ENCODE data around the gene DAB2IP.
"Not testable (repeated sequence)": the region's sequence is repeated elsewhere in the genome, so short reads cannot be mapped to it uniquely, and the experiment has no call there.

The DAB2IP gene

DNA sequence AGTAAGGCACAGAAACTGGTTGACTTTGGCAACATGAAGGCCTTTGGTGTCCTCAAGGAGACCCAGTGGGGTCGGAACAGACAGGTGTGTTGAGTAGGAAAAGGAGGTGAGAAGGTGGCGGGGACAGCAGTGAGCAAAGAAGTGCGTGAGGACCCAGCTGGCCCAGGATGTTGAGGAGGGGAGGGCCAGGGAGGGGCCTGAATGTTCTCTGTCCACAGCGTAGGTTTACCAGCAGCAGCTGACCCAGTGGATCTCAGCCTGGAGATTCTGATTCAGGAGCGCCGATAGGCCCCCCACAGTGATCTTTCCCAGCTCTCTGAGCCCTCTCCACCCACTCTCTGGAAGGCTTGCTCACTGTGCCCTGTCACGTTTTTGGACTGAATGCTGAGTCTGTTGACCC, 88.5 kb downstream of the DAB2IP start:
- no peak for DNase-seq (ENCODE audit: insufficient read length, low spot score)
- FAIRE-seq = no peak

DNA sequence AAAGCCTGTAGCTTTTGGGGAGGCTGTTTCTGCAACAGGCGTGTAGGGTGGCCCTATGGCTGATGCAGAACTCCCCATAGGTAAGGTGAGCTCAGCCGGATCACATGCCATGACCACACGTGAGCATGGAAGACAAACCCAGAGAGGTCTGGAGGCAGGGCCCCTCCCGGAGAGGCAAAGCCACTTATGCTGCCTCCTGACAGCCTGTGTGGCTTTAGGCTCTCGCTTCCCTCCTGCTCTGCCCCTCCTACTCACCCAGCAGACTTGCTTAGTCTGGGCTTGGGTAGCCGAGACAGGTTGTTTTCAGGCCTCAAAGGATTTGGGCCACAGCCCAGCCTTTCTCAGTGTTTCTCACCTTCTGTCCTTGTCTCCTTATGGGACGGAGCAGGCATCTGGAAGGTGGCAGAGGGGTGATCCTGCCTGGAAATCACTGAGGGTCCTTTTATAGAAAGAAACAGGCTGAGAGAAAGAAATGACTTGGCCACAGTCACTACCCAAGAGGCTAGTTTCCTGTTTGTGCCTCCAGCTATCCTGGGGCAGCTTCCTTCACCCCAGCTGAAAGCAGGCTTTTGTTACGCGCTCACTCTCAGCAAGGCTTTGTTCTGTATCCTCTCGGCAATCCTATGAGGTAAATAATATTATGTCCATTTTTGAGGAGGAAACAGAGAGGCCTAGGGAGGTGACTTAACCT, 89.9 kb downstream of the DAB2IP start:
- FAIRE-seq (no peak), DNase-seq (ENCODE audit: insufficient read length, low spot score) (no peak)

DNA sequence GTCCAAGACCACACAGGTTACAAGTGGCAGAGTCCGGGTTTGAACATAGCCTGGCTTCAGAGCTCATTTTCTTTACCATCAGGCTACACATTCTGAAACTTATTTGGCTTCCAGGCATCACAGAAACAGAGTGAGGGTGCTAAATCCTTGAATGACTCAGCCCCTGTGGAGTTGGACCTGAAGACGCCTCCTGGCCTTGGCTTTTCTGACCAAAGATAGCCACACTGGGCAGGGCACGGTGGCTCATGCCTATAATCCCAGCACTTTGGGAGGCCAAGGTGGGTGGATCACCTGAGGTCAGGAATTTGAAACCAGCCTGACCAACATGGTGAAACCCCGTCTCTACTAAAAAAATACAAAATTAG, 90.5 kb downstream of the DAB2IP start:
- DNase-seq (ENCODE audit: insufficient read length, low spot score); FAIRE-seq: not testable (repeated sequence)

- FAIRE-seq (no peak), DNase-seq (ENCODE audit: insufficient read length, low spot score) (no peak)
These were observed 91.5 kb downstream of the DAB2IP start for GRCh38 chr9:121742923-121743322.

DNA sequence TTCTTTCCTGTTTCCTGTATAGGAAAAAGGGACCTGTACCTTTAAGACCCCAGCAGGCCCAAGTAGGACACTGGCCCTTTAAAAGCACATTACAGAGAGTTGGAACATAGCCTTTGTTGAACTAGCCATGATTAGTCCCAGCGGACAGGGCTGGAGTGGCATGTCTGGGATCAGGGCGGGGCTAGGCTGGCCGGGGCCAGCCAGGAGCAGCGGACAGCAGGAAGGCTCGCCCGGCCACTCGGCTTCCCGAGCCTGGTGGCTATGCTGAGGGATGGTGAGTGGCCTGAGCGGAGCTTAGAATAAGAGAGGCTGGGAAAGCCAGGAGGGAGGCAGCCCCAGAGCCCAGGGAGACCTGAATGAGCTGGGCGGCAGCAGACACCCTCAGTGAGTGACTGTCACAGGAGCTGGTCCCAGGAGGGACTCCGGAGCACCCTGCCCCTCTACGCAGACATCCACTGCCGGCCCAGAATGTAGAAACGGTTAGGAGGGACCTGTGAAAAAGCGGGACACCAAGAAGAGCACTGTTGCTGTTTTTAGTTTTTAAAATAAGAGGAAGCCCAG, 92.1 kb downstream of the DAB2IP start:
- no peak for DNase-seq (ENCODE audit: insufficient read length, low spot score)

DNA sequence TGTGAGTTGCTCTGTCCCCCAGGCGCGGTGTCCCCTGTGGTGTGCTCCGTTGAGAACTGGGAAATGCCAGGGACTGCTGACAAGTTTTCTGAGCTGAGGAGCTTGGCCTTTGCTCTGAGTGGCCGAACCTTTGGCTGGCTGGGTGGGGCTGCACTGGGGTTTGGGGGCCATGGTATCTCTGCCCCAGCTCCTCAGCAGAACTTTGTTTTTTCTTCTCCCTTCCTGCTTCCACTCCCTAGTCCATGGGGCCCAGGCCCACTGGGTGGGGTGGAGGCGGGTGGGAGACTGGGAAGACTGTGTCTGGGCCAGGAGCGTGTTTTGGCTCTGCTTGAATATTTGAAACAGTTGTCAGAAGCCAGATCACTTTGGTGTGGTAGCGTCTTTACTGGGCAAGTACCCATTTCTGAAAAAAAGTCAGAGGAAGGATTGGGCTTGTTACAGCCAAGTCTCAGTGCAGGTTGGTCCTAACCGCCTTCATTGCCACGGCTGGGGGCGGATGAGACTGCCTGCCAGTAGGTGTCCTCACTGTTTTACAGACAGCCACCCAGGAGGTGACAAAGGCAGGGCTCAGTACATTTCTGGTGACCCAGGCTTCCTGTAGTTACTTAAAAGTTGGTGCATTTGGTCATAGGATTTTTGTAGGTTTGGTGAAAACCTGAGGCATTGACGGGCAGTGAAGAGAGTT, 92.7 kb downstream of the DAB2IP start:
- DNase-seq (ENCODE audit: insufficient read length, low spot score) = peak; percentile 36
- FAIRE-seq = no peak

More for the DNA sequence above, 92.1 kb downstream of the DAB2IP start:
- FAIRE-seq = no peak

DNA sequence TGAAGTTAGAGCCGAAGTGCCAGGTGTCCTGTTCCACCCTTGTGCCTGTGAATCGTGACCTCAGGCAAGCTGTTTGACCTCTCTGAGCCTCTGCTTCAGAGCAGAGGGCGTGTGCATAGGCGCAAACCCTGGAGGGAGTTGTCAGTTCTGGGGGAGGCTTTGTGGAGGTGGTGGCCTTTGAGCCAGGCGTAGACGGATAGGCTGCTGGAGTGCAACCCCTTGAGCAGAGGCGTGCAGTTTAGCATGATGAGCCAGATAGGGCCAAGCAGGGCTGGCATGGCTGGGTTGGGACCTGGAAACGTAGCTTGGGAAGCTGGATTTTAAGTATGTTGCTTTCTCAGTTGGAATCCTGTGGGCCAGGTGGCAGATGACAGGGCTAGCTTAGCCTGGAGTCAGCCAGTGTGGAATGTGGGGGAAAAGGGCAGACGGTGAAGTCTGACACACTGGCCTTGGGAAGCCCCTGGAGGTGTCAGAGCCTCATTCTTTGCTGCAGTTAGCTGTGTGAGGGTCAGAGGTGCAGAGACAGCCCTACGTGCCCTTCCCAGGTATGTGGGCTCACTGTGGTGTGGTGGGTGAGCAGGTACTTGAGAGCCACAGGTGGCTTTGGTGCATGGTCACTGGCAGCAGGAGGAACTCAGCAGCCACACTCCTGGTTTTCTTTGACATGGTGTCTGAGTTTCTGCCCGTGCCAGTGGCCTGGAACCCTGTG, 93.4 kb downstream of the DAB2IP start:
- FAIRE-seq (no peak), DNase-seq (ENCODE audit: insufficient read length, low spot score) (no peak)

DNA sequence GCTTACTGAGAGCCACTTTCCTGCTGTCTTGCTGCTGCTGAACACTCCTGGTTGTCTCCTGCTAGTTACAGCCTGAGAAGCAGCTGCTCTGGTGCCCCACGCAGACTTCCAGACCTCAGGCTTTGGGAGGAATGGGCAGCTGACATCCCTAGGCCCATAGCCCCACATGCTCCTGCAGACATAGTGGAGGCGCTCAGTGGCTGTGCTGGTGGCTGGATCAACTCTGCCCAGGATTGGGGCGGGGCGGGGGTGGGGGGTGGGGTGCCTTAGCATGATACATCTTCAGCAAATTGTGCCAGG, 93.9 kb downstream of the DAB2IP start:
- DNase-seq (ENCODE audit: insufficient read length, low spot score) (no peak), FAIRE-seq (no peak)

GRCh38 chr9:121746411-121746810, 95.0 kb downstream of the DAB2IP start:
- DNase-seq (ENCODE audit: insufficient read length, low spot score) = no peak
- FAIRE-seq = no peak

DNA sequence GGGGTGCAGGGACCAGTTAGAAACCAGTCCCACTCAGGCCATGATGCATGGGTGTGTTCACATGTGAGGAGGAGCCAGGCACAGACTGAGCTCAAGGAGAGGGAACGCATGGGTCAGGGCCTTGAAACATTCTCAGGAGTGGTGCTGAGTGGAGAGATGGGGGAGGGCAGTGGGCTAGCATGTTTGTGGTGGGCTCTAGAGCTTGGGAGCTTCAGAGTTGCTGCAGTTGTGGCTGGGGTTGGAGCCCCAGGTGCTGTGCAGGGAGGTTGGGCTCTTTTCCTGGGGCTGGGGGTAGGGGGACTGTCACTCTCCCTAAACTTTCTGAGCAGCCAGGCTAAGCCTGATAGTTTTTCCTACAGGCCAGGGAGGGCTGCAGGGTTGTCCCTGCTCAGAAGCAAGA, 95.4 kb downstream of the DAB2IP start:
- FAIRE-seq (no peak), DNase-seq (ENCODE audit: insufficient read length, low spot score) (no peak)

GRCh38 chr9:121748074-121748473, 96.6 kb downstream of the DAB2IP start:
- FAIRE-seq (no peak), DNase-seq (ENCODE audit: insufficient read length, low spot score) (no peak)

- FAIRE-seq (no peak), DNase-seq (ENCODE audit: insufficient read length, low spot score) (no peak)
These were observed 97.4 kb downstream of the DAB2IP start for GRCh38 chr9:121748727-121749423.

- no peak for DNase-seq (ENCODE audit: insufficient read length, low spot score)
- FAIRE-seq = no peak
These were observed 98.2 kb downstream of the DAB2IP start for GRCh38 chr9:121749614-121750013.

- FAIRE-seq = no peak
- DNase-seq (ENCODE audit: insufficient read length, low spot score) = no peak
These were observed 98.9 kb downstream of the DAB2IP start for GRCh38 chr9:121750259-121750714.

GRCh38 chr9:121750715-121751623, 99.5 kb downstream of the DAB2IP start:
- FAIRE-seq (no peak), DNase-seq (ENCODE audit: insufficient read length, low spot score) (no peak)

GRCh38 chr9:121751686-121752445, 100.4 kb downstream of the DAB2IP start:
- no peak for FAIRE-seq
- DNase-seq (ENCODE audit: insufficient read length, low spot score) = no peak

GRCh38 chr9:121752929-121753328, 101.5 kb downstream of the DAB2IP start:
- FAIRE-seq = no peak
- no peak for DNase-seq (ENCODE audit: insufficient read length, low spot score)

- DNase-seq (ENCODE audit: insufficient read length, low spot score) (no peak), FAIRE-seq (no peak)
These were observed 102.6 kb downstream of the DAB2IP start for GRCh38 chr9:121753802-121754654.

Measured in GM19239 (cell line).